ENCODE data around the gene CFAP77. TPM values are rescaled to one million over a fixed set of nuclear protein-coding genes. Genes with fewer than 3 reads are reported as not detected.
"Not testable (repeated sequence)": the region's sequence is repeated elsewhere in the genome, so short reads cannot be mapped to it uniquely, and the experiment has no call there.

The CFAP77 gene
- polyA plus RNA-seq, 1 donor, result 0.83 TPM

DNA sequence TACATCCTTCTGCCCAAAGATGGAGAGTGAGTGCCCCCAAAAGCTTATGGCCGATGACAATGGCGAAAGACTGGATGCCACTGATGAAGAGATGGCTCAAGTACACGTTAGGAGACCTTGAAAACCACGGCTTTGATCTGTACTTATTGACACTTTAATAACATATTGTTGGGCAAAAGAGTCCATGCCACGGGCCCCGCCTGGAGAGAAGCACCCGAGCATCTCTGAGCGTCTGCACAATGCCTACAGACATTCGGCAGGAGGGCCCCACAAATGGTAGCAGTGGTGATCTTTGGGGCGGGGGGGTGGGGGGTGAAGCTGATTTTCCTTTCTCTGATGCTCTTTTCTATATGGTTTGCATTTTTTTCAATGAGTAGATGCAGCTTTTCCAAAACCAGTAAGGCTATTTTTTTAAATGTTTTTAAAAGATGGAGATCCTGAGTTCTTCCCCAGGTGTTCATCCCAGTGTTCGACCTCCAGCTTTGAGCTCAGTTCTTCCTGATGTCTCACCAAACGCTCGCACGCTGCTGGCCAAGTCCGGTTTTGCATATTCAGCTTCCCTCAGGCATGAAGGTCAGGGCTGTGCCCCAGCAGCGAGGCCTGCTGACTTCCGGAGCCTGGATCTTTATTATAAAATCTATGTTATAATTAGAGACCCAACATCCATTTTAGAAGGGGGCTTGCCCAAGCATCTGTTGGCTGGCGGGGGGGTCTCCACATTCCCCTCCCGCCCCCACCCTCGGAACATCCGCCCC is 138.1 kb downstream of the CFAP77 start:
- no peak for DNase-seq

- no peak for DNase-seq
Observed at GRCh38 chr9:132548751-132549640, 139.0 kb downstream of the CFAP77 start.

GRCh38 chr9:132551556-132551955 is 141.5 kb downstream of the CFAP77 start:
- DNase-seq, result no peak

GRCh38 chr9:132552041-132552440 is 142.0 kb downstream of the CFAP77 start:
- no peak for DNase-seq

- DNase-seq, result no peak
Observed at GRCh38 chr9:132554755-132555154, 144.7 kb downstream of the CFAP77 start.

- DNase-seq, result no peak
Observed at GRCh38 chr9:132555528-132555927, 145.5 kb downstream of the CFAP77 start.

GRCh38 chr9:132556235-132556634 is 146.2 kb downstream of the CFAP77 start:
- DNase-seq, result no peak

DNA sequence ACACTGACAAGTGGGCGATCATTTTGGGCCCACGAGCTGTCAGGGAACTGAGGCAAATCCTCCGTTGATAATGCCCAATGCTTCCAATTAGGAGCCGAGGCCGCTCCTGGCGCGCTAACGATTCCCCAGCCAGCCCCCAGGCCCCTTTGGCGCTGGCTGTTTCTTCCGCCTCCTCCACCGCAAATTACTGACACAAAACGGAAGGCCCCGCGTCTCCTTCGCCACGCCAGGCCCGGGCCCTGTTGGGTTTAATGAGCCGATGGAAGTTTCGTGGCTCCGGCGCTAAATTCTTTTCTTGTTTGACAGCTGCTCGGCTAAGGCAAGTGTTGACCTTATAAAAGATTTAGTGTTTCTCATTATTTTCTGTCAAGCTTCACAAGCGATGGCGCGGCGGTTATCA is 146.7 kb downstream of the CFAP77 start:
- DNase-seq, result no peak

DNA sequence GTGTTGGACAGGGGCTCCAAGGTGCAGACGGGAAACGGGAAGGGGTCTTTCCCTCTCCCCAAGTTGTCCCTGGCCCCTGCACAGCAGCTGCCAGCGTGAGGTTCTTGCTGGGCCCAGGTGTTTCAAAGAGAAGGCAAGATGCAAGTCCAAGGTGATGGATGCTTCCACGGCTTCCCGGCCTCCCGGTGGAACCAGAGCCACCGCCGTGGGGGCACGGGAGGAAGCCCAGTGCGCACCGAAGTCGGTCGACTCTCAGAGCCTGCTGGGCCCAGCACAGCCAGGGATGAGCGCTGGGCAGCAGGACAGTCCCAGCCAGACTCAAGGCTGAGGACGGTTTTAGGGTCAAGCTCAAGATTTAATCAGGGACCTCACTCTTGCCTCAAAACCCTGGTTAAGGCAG is 147.1 kb downstream of the CFAP77 start:
- no peak for DNase-seq

GRCh38 chr9:132559711-132560110 is 149.7 kb downstream of the CFAP77 start:
- DNase-seq, result no peak

- DNase-seq, result no peak
Observed at GRCh38 chr9:132560616-132561202, 150.7 kb downstream of the CFAP77 start.

- DNase-seq, result no peak
Observed at GRCh38 chr9:132562306-132562573, 152.2 kb downstream of the CFAP77 start.

GRCh38 chr9:132564526-132564925 is 154.5 kb downstream of the CFAP77 start:
- no peak for DNase-seq

DNA sequence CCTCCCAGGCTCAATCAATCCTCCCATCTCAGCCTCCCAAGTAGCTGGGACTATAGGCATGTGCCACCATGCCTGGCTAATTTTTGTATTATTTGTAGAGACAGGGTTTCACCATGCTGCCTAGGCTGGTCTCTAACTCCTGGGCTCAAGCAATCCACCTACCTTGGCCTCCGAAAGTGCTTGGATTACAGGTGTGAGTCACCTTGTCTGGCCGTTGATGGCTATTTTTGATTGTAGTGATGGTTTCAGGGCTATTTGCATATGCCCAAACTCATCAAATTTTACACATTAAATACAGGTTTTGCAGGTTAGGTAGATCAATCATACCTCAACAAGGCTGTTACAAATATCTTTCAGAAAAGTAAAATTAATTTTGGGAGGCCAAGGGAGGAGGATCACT is 158.8 kb downstream of the CFAP77 start:
- DNase-seq, result not testable (repeated sequence)

DNA sequence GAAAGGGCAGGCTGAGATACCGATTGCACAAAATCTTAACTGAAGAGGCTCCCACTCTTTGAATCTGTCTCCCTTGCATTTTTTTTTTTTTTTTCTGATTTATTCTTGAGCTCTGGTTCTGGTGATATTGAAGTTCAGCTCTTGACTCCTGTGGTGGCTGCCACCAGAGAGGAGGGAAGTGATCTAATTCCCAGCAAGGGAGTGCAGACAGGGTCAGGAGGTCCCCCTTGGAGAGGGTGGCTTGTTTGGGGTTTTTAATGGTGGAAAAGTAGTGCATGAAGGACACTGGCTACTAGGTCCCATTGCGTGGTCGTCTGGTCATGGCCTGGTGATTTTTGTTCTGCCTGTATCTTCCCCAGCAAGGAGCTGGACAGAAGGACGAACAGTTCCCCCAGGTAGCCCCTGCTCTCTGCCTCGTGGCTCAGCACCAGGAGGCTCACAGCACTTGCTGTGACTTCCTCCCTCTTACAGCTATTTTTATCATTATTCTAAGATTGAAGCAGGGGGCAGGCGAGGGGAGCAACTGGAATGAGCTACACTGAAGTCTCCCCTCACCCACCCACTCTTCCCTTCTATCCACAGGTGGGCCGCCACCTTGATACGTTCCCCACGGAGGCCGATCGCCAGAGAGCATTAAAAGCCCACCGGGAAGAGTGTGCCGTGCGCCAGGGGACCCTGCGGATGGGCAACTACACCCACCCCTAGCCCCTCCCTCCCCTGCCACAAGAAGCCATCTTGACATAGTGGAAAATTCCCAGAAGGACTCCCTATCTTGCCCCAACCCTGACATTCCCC is 162.0 kb downstream of the CFAP77 start:
- DNase-seq, result no peak

- DNase-seq, result no peak
Observed at GRCh38 chr9:132572921-132573320, 162.9 kb downstream of the CFAP77 start.

DNA sequence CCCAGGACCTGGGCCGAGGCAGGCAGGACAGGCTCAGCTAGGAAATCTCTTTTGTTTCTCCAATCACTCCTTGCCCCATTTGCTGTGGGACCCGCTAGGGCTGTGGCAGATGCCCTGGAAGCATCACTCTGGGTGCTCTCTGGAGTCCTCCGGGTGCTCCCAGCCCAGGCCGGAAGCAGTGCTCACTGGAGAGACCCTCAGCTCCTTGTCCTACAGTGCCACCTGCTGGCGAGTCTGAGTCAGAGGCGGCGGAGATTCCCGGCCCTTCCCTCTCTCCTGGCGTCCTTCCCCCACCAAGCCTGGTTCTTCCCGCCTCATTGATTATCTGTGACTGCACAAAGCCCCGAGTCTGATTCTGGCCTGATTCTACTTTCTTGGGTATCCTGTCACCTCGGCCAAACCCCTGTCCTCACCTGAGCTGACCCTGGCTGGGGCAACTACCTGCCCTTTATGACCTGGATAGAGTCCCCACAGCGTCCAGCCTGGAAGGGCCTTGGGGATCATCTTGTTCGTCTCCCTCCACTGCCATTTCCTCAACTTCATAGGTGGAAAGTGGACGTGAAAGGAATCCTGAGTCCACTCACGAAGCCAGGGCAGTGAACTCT is 165.1 kb downstream of the CFAP77 start:
- DNase-seq, result peak; percentile 73

DNA sequence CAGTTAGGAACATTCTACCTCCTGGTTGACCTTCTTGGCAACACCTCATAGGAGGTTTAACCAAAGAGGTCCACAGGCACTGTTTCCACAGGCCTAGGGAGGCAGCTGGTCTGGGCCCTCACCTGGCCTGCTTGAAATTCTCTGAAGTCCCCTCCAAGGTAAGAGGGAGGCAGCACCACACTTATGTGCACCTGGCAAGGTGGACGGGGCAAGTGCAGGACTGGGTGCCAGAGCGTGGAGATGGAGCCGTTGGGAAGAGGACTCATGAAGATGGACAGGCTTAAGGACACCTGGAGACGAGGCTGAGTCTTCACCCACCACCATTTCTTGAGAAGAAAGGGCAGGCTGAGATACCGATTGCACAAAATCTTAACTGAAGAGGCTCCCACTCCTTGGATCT is 165.8 kb downstream of the CFAP77 start:
- DNase-seq, result no peak

DNA sequence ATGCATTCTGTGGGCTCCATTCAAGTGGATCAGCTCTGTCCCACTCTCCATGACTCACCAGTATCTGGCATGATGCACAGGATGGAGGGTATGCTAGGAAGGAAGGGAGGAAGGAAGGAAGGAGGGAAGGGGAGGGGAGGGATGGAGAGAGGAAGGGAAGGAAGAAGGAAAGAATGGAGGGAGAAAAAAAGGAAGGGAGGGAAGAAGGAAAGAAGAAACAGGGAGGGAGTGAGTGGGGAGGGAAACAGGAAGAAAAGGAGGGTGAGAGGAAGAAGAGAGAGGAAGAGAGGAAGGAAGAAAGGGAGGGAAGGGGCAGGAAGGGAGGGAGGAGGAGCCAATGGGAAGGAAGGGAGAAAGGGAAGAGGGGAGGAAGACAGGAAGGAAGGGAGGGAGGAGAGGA is 167.1 kb downstream of the CFAP77 start:
- no peak for DNase-seq

DNA sequence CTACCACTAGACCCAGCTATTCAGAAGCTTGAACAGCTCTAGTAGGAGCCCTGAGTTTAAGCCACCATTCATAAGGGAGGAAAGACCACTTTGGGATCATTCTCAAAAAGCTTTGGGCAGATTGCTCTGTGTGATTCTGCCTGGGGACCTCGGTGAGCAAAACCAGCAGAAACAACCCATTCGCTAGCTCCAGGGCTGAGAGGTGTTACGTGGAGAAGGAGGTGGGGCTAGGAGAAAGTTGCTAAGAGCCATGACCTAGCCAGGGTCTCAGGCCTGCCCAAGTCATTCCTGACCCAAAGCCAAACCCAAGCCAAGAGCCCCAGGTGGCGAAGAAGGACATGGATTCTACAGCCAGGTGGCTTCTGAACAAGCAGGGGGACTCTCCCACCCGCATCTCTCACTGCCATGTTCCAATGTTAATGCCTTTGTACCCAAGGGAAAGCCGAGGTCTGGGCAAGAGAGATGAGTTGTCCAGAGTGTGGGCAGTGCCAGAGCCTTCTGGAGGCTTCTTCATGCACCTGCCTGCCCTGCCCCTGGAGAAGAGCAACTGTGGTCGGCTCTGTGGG is 168.4 kb downstream of the CFAP77 start:
- no peak for DNase-seq

- no peak for DNase-seq
Observed at GRCh38 chr9:132579427-132579798, 169.4 kb downstream of the CFAP77 start.
